COLO668 (cell line): ENCODE measurements around the gene ZMYND10.

Experiments used
- DNase-seq: peaks from one replicate; lab custom pipeline; 2025; ENCODE audit not compliant: unreplicated experiment; lab: John Stamatoyannopoulos, UW

Gene ZMYND10

GRCh38 chr3:50371133-50371685, 25.7 kb upstream of the ZMYND10 start:
- DNase-seq: no peak

GRCh38 chr3:50370594-50370993, 25.1 kb upstream of the ZMYND10 start:
- DNase-seq: peak; percentile 33

- DNase-seq: no peak
These were observed 23.6 kb upstream of the ZMYND10 start for GRCh38 chr3:50369012-50369670.

- DNase-seq: no peak
These were observed 20.3 kb upstream of the ZMYND10 start for GRCh38 chr3:50365842-50366220.

GRCh38 chr3:50365080-50365841, 19.7 kb upstream of the ZMYND10 start:
- DNase-seq: no peak

- no peak for DNase-seq
These were observed 19.1 kb upstream of the ZMYND10 start for GRCh38 chr3:50364573-50365079.

GRCh38 chr3:50359760-50360110, 14.2 kb upstream of the ZMYND10 start:
- DNase-seq: no peak

GRCh38 chr3:50358911-50359759, 13.6 kb upstream of the ZMYND10 start, which contains the start of gene TMEM115:
TSS of gene TMEM115 (minus strand) at chr3:50359521. CDS start at chr3:50359063, 458 bp downstream.
- peak; percentile 91 for DNase-seq

GRCh38 chr3:50358355-50358910, 12.9 kb upstream of the ZMYND10 start:
- peak; percentile 17 for DNase-seq

- no peak for DNase-seq
These were observed 11.9 kb upstream of the ZMYND10 start for GRCh38 chr3:50357481-50357880.

- peak; percentile 10 for DNase-seq
These were observed 11.0 kb upstream of the ZMYND10 start for GRCh38 chr3:50356553-50356952.

- DNase-seq: no peak
These were observed 10.5 kb upstream of the ZMYND10 start for GRCh38 chr3:50355829-50356552.

GRCh38 chr3:50354850-50355249, 9.3 kb upstream of the ZMYND10 start:
- DNase-seq: no peak

GRCh38 chr3:50354186-50354764, 8.7 kb upstream of the ZMYND10 start:
- DNase-seq: no peak

GRCh38 chr3:50353245-50354004, 7.9 kb upstream of the ZMYND10 start:
- no peak for DNase-seq

- peak; percentile 8 for DNase-seq
These were observed 7.2 kb upstream of the ZMYND10 start for GRCh38 chr3:50352781-50353180.

GRCh38 chr3:50351323-50351697, 5.8 kb upstream of the ZMYND10 start:
- peak; percentile 25 for DNase-seq

GRCh38 chr3:50350527-50351322, 5.2 kb upstream of the ZMYND10 start, which contains the start of the genes CYB561D2 and NPRL2:
TSS of gene CYB561D2 (plus strand) at chr3:50350862. CDS start at chr3:50351434, 572 bp downstream.
TSS of gene NPRL2 (minus strand) at chr3:50350775. CDS start at chr3:50350652, 123 bp downstream.
- peak; percentile 90 for DNase-seq
